ENCODE data around the gene CLEC7A. TPM values are rescaled to one million over a fixed set of nuclear protein-coding genes. Genes with fewer than 3 reads are reported as not detected.

The CLEC7A gene
- polyA plus RNA-seq (2013, experiment 1 of 2), result 0.11 TPM
- 0.05 TPM for polyA plus RNA-seq (2013, experiment 2 of 2)

DNA sequence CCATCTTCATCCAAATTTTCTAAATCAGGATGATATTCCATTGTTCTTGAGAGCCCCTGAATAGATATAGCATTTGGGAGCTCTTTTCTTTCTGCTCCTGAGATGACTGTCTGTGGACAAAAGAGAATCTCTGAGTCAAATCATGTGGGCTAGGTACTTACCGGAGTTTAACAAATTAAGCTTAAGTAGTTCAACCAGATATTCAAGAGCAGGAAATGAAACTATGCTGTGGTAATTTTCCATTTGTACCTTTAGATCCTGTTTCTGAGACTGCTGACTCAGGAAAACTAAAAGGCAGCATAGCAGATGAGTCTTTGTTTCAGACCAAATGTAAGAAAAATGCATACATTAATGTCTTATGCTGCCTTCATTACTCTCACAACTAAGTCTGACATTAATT lies at the start of gene CLEC7A:
Gene CLEC7A, minus strand, starts transcription at position 158 of the 400 bp plus-strand sequence. Its CDS starts 117 bp downstream, at position 41.
- H4K91ac ChIP-seq (ENCODE audit: low read length), result no peak within 1 kb of the TSS
- no peaks in the 10 kb centered on the region for H3K4me1 ChIP-seq (ENCODE audit: control insufficient read depth, insufficient read depth, low read depth, low read length)
- WGBS, result 29% methylated on average over 1 of the region's 1 CpG
- no peak for DNase-seq
- no peaks in the 10 kb centered on the region for H3K9me3 ChIP-seq (ENCODE audit: control insufficient read depth, low read length)
- no peak within 1 kb of the TSS for H3K4me2 ChIP-seq (ENCODE audit: low read length, poor library complexity, severe bottlenecking)
- H3K36me3 ChIP-seq (ENCODE audit: control insufficient read depth in 1 of 2, insufficient read depth in 2 of 2, low read depth in 1 of 2, low read length in 2 of 2), result no peaks in the 10 kb centered on the region
- no peaks in the 10 kb centered on the region for H3K79me1 ChIP-seq (replicated peaks; ENCODE audit: low read length, poor library complexity, severe bottlenecking)
- H2BK120ac ChIP-seq (ENCODE audit: low read depth, low read length), result no peak within 1 kb of the TSS
- H3K27me3 ChIP-seq (ENCODE audit: control insufficient read depth in 1 of 2, insufficient read depth in 1 of 2, low read length in 2 of 2), result no peaks in the 10 kb centered on the region
- H2AK5ac ChIP-seq (ENCODE audit: low read length, severe bottlenecking), result no peak within 1 kb of the TSS
- H2AFZ ChIP-seq (ENCODE audit: low read depth, low read length), result no peak within 1 kb of the TSS
- no peak within 1 kb of the TSS for H3K18ac ChIP-seq (ENCODE audit: low read depth in 1 of 2, low read length in 2 of 2)
- no peak within 1 kb of the TSS for H2BK5ac ChIP-seq (ENCODE audit: low read depth, low read length, poor library complexity, severe bottlenecking)
- H4K8ac ChIP-seq (ENCODE audit: low read length), result no peak within 1 kb of the TSS
- no peak within 1 kb of the TSS for H3K23ac ChIP-seq (ENCODE audit: low read length in 2 of 2)
- no peak within 1 kb of the TSS for H2BK15ac ChIP-seq (ENCODE audit: low read depth, poor library complexity, severe bottlenecking)
- H3K4ac ChIP-seq (ENCODE audit: low read depth in 1 of 2, low read length in 2 of 2), result no peak within 1 kb of the TSS
- H3K9ac ChIP-seq (ENCODE audit: low read length), result no peak within 1 kb of the TSS
- H3K27ac ChIP-seq (ENCODE audit: low read length, poor library complexity, severe bottlenecking), result no peak within 1 kb of the TSS
- H2BK12ac ChIP-seq (ENCODE audit: low read length in 2 of 2), result no peak within 1 kb of the TSS
- H3K14ac ChIP-seq (ENCODE audit: low read length in 2 of 2), result no peak within 1 kb of the TSS
- no peak within 1 kb of the TSS for H3K4me3 ChIP-seq (ENCODE audit: insufficient read depth in 1 of 2, low read depth in 1 of 2, low read length in 2 of 2)

DNA sequence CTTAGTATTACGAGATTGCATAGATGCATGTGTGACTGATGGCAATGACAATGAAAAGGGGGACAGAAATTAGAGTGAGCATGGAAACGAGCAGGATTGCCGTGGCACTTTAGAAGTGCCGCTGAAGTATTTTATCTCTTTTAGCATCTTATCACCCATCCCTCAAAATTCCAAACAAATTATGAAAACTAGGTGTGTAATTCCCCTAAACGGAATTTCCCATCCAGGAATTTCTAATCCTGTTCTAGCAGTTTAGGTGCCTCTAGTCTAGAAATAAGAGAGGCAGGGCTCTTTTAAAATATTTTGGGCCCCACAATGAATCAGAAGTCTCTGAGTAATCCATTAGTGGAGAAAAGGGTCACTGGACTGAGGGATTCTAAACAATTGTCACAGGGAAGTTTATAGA lies 49.8 kb upstream of the CLEC7A start:
- DNase-seq, result peak; percentile 70
- Histone ChIP-seq H3K79me1 (replicated peaks; ENCODE audit: low read length, poor library complexity, severe bottlenecking) (no peaks in the 10 kb centered on the region), H3K23ac (ENCODE audit: low read length in 2 of 2) (no peak overlapping the region), H3K9me3 (ENCODE audit: control insufficient read depth, low read length) (no peaks in the 10 kb centered on the region), H2BK15ac (ENCODE audit: low read depth, poor library complexity, severe bottlenecking) (no peak overlapping the region), H3K9ac (ENCODE audit: low read length) (peak overlapping the region; percentile 35), H3K4me2 (ENCODE audit: low read length, poor library complexity, severe bottlenecking) (no peak overlapping the region), H2BK5ac (ENCODE audit: low read depth, low read length, poor library complexity, severe bottlenecking) (no peak overlapping the region), H2AFZ (ENCODE audit: low read depth, low read length) (no peak overlapping the region), H3K27ac (ENCODE audit: low read length, poor library complexity, severe bottlenecking) (no peak overlapping the region), H3K14ac (ENCODE audit: low read length in 2 of 2) (no peak overlapping the region), H3K4me1 (ENCODE audit: control insufficient read depth, insufficient read depth, low read depth, low read length) (no peaks in the 10 kb centered on the region), H3K4ac (ENCODE audit: low read depth in 1 of 2, low read length in 2 of 2) (no peak overlapping the region), H3K4me3 (ENCODE audit: insufficient read depth in 1 of 2, low read depth in 1 of 2, low read length in 2 of 2) (no peak overlapping the region), H3K27me3 (ENCODE audit: control insufficient read depth in 1 of 2, insufficient read depth in 1 of 2, low read length in 2 of 2) (no peaks in the 10 kb centered on the region), H3K18ac (ENCODE audit: low read depth in 1 of 2, low read length in 2 of 2) (peak overlapping the region in 1 of 2 experiments; percentile 71), H2BK120ac (ENCODE audit: low read depth, low read length) (no peak overlapping the region), H4K8ac (ENCODE audit: low read length) (no peak overlapping the region), H3K36me3 (ENCODE audit: control insufficient read depth in 1 of 2, insufficient read depth in 2 of 2, low read depth in 1 of 2, low read length in 2 of 2) (no peaks in the 10 kb centered on the region), H2AK5ac (ENCODE audit: low read length, severe bottlenecking) (no peak overlapping the region), H4K91ac (ENCODE audit: low read length) (no peak overlapping the region), H2BK12ac (ENCODE audit: low read length in 2 of 2) (no peak overlapping the region)
- WGBS, result 43% methylated on average over 2 of the region's 5 CpGs

DNA sequence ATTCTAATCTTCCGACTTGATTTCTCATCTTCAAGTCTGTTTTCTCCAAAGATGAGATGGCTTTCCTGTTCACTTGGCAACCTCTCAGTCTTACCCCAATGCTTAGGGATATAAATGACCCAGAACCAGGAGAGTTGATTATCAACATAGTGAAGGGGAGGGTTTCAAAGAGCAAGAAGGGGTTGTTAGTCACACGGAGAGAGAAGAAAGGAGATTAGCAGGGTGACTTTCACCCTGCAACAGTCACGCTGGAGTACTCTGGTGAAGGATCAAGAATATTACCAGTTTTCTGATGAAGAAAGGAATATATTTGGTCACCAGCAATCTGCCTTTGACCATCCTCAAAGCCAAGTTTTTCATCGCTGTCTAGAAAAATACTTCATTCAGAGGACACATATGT lies 48.8 kb upstream of the CLEC7A start, which contains the start of gene TMEM52B:
Gene TMEM52B, plus strand, starts transcription at position 212 of the 400 bp plus-strand sequence. CDS start 543 bp downstream, outside the sequence.
- Histone ChIP-seq H3K9ac (ENCODE audit: low read length) (peak within 1 kb of the TSS; percentile 35), H2AFZ (ENCODE audit: low read depth, low read length) (no peak within 1 kb of the TSS), H3K4me1 (ENCODE audit: control insufficient read depth, insufficient read depth, low read depth, low read length) (no peaks in the 10 kb centered on the region), H3K36me3 (ENCODE audit: control insufficient read depth in 1 of 2, insufficient read depth in 2 of 2, low read depth in 1 of 2, low read length in 2 of 2) (no peaks in the 10 kb centered on the region), H2BK5ac (ENCODE audit: low read depth, low read length, poor library complexity, severe bottlenecking) (no peak within 1 kb of the TSS), H2BK120ac (ENCODE audit: low read depth, low read length) (peak within 1 kb of the TSS; percentile 11), H3K4me3 (ENCODE audit: insufficient read depth in 1 of 2, low read depth in 1 of 2, low read length in 2 of 2) (no peak within 1 kb of the TSS), H4K91ac (ENCODE audit: low read length) (no peak within 1 kb of the TSS), H2AK5ac (ENCODE audit: low read length, severe bottlenecking) (no peak within 1 kb of the TSS), H3K18ac (ENCODE audit: low read depth in 1 of 2, low read length in 2 of 2) (peak within 1 kb of the TSS; percentile 34 to 71), H3K14ac (ENCODE audit: low read length in 2 of 2) (no peak within 1 kb of the TSS), H3K4me2 (ENCODE audit: low read length, poor library complexity, severe bottlenecking) (peak within 1 kb of the TSS; percentile 65), H2BK12ac (ENCODE audit: low read length in 2 of 2) (peak within 1 kb of the TSS in 1 of 2 experiments; percentile 89), H3K27me3 (ENCODE audit: control insufficient read depth in 1 of 2, insufficient read depth in 1 of 2, low read length in 2 of 2) (no peaks in the 10 kb centered on the region), H3K27ac (ENCODE audit: low read length, poor library complexity, severe bottlenecking) (no peak within 1 kb of the TSS), H3K4ac (ENCODE audit: low read depth in 1 of 2, low read length in 2 of 2) (no peak within 1 kb of the TSS), H3K79me1 (replicated peaks; ENCODE audit: low read length, poor library complexity, severe bottlenecking) (no peaks in the 10 kb centered on the region), H3K23ac (ENCODE audit: low read length in 2 of 2) (no peak within 1 kb of the TSS), H3K9me3 (ENCODE audit: control insufficient read depth, low read length) (no peaks in the 10 kb centered on the region), H2BK15ac (ENCODE audit: low read depth, poor library complexity, severe bottlenecking) (no peak within 1 kb of the TSS), H4K8ac (ENCODE audit: low read length) (no peak within 1 kb of the TSS)
- WGBS, result 77% methylated on average over 3 of the region's 4 CpGs
- DNase-seq, result peak; percentile 23

DNA sequence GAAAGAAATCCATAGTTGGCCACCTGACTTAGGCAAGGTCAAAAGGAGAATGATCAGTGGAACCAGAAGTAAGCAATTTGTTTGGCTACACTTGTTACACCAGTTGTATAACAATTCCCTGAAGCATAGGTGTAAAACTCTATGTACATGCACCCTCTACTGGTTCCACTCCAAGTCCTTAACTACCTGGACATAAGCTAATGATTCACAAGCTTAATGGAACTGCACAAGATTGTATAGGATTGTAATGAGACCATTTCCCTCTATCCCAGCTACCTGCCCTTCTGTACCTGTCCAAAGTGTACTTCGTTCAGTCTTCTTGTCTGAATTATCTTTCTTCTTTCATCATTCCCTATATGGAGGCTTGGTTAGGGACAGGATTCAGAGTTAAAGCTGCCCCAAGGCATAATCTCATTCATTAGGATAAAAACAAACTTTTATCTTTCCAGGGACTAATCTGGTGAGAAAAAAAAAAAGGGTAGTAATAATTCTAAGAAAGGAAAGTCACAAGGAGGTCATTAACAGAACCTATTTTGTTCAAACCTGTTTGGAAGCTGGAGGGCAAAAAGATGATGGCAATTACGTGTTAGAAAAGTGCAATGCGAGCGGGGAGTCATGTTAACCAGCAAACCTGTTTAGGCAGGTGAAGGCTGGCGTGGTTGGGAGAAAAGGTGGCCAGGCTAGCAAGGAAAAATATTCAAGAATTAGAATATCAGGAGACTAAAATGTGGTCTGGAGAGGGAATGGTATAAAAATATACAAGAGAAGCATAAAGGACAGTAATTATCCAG lies 46.0 kb upstream of the CLEC7A start:
- Histone ChIP-seq H2AK5ac (ENCODE audit: low read length, severe bottlenecking) (no peak overlapping the region), H3K27ac (ENCODE audit: low read length, poor library complexity, severe bottlenecking) (no peak overlapping the region), H3K27me3 (ENCODE audit: control insufficient read depth in 1 of 2, insufficient read depth in 1 of 2, low read length in 2 of 2) (no peaks in the 10 kb centered on the region), H3K4me1 (ENCODE audit: control insufficient read depth, insufficient read depth, low read depth, low read length) (no peaks in the 10 kb centered on the region), H2BK120ac (ENCODE audit: low read depth, low read length) (peak overlapping the region; percentile 49), H2BK5ac (ENCODE audit: low read depth, low read length, poor library complexity, severe bottlenecking) (no peak overlapping the region), H4K91ac (ENCODE audit: low read length) (no peak overlapping the region), H3K4ac (ENCODE audit: low read depth in 1 of 2, low read length in 2 of 2) (peak overlapping the region in 1 of 2 experiments; percentile 16), H3K79me1 (replicated peaks; ENCODE audit: low read length, poor library complexity, severe bottlenecking) (no peaks in the 10 kb centered on the region), H3K14ac (ENCODE audit: low read length in 2 of 2) (no peak overlapping the region), H3K4me3 (ENCODE audit: insufficient read depth in 1 of 2, low read depth in 1 of 2, low read length in 2 of 2) (no peak overlapping the region), H3K23ac (ENCODE audit: low read length in 2 of 2) (no peak overlapping the region), H3K18ac (ENCODE audit: low read depth in 1 of 2, low read length in 2 of 2) (no peak overlapping the region), H3K9me3 (ENCODE audit: control insufficient read depth, low read length) (no peaks in the 10 kb centered on the region), H3K9ac (ENCODE audit: low read length) (no peak overlapping the region), H2BK15ac (ENCODE audit: low read depth, poor library complexity, severe bottlenecking) (no peak overlapping the region), H4K8ac (ENCODE audit: low read length) (peak overlapping the region; percentile 23), H2AFZ (ENCODE audit: low read depth, low read length) (no peak overlapping the region), H3K36me3 (ENCODE audit: control insufficient read depth in 1 of 2, insufficient read depth in 2 of 2, low read depth in 1 of 2, low read length in 2 of 2) (no peaks in the 10 kb centered on the region), H2BK12ac (ENCODE audit: low read length in 2 of 2) (no peak overlapping the region), H3K4me2 (ENCODE audit: low read length, poor library complexity, severe bottlenecking) (no peak overlapping the region)
- no peak for DNase-seq
- WGBS, result 90% methylated on average over 5 of the region's 5 CpGs
